GM23338 (cell line): Measurements from ENCODE around the gene MOB3B.

ENCODE experiments used
- CREB1 ChIP-seq: fragments of 250-450 bp; sonication (Bioruptor Pico); IDR thresholded peaks from 2 replicates; pipeline ENCODE4 v1.5.0; 2020; ENCODE audit warnings: low read depth, mild to moderate bottlenecking, moderate library complexity
- CTCF ChIP-seq, 2 experiments: fragments of 200-600 bp in 1 of 2; sonication (generic) in 1 of 2; conservative IDR thresholded peaks; 2 replicates each; pipeline versions ENCODE4 v1.5.1 to v1.6.1; 2016 to 2017; ENCODE audit warnings: antibody characterized with exemption in 2 of 2, low read depth in 2 of 2, mild to moderate bottlenecking in 2 of 2, moderate library complexity in 1 of 2
- EZH2 ChIP-seq: fragments of 200-600 bp; sonication (generic); IDR thresholded peaks from one replicate; pipeline ENCODE4 v1.8.0; 2017; ENCODE audit warnings: antibody characterized with exemption, mild to moderate bottlenecking, low read depth; ENCODE audit not compliant: unreplicated experiment
- EZH2phosphoT487 ChIP-seq: fragments of 200-600 bp; sonication (generic); IDR thresholded peaks from one replicate; pipeline ENCODE4 v1.8.1; 2018; ENCODE audit warnings: antibody characterized with exemption; ENCODE audit not compliant: unreplicated experiment
- JUNB ChIP-seq: IDR thresholded peaks from one replicate; pipeline ENCODE4 v1.6.1; 2016; ENCODE audit warnings: antibody characterized with exemption; ENCODE audit not compliant: unreplicated experiment
- POLR2AphosphoS5 ChIP-seq: IDR thresholded peaks from 2 replicates; pipeline ENCODE4 v1.6.1; 2016; ENCODE audit warnings: antibody characterized with exemption, low read depth
- REST ChIP-seq: IDR thresholded peaks from one replicate; pipeline ENCODE4 v1.6.1; 2018; ENCODE audit warnings: antibody characterized with exemption; ENCODE audit not compliant: unreplicated experiment
- STAT1 ChIP-seq: IDR thresholded peaks from one replicate; pipeline ENCODE4 v1.6.1; 2016; ENCODE audit warnings: antibody characterized with exemption; ENCODE audit not compliant: unreplicated experiment
- ZNF114 ChIP-seq: fragments of 250-450 bp; sonication (Bioruptor Pico); IDR thresholded peaks from 2 replicates; pipeline ENCODE4 v1.5.0; 2020; ENCODE audit warnings: mild to moderate bottlenecking, moderate library complexity
- ZNF331 ChIP-seq: fragments of 250-450 bp; sonication (Bioruptor Pico); IDR thresholded peaks from 2 replicates; pipeline ENCODE4 v1.5.0; 2020; ENCODE audit warnings: low read depth, mild to moderate bottlenecking, moderate library complexity
- ZNF462 ChIP-seq: fragments of 250-450 bp; sonication (Bioruptor Pico); IDR thresholded peaks from 2 replicates; pipeline ENCODE4 v1.5.0; 2020; ENCODE audit warnings: mild to moderate bottlenecking, moderate library complexity
- TF ChIP-seq, protein P1 (sequence below): IDR thresholded peaks from 2 replicates; pipeline ENCODE4 v1.6.1; 2016; ENCODE audit warnings: antibody characterized with exemption

DNA sequence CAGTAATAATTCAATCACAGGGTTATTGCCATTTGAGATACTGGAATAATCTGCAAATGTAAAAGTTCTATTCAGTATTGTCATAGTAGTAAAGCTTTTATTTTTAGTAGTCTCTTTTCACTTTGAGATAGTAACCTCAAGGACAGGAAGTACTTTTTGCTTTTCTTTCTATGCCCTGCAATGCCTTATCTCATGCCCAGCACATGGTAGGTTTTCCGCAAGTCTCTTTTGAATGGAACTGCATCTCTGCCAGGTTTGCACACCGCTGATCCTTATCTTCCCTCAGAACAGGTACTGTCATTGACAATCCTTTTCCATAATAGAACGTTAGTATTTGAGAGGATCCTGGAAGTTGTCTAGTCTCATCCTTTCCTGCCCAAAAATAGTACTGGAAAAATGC lies 97.3 kb downstream of the MOB3B start:
- TF ChIP-seq CTCF (conservative IDR thresholded peaks at IDR 0.05; ENCODE audit: low read depth in 2 of 2) = no peak
- no peak for TF ChIP-seq EZH2
- no peak for TF ChIP-seq REST
- TF ChIP-seq, protein P1, sequence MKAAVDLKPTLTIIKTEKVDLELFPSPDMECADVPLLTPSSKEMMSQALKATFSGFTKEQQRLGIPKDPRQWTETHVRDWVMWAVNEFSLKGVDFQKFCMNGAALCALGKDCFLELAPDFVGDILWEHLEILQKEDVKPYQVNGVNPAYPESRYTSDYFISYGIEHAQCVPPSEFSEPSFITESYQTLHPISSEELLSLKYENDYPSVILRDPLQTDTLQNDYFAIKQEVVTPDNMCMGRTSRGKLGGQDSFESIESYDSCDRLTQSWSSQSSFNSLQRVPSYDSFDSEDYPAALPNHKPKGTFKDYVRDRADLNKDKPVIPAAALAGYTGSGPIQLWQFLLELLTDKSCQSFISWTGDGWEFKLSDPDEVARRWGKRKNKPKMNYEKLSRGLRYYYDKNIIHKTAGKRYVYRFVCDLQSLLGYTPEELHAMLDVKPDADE = no peak
- TF ChIP-seq POLR2AphosphoS5 = no peak
- TF ChIP-seq ZNF331 = no peak
- TF ChIP-seq CREB1 (CRISPR knock-in tag) = no peak
- TF ChIP-seq EZH2phosphoT487 = no peak
- no peak for TF ChIP-seq ZNF462
- TF ChIP-seq STAT1 = no peak
- TF ChIP-seq JUNB = no peak
- no peak for TF ChIP-seq ZNF114 (CRISPR knock-in tag)
